Keratinocyte (primary cell): ENCODE data around the gene ACRBP. TPM values are rescaled to one million over a fixed set of nuclear protein-coding genes. Genes with fewer than 3 reads are reported as not detected.

Experiments
- DNase-seq: peaks from one replicate; pipeline ENCODE4 v3.0.0-alpha.2; 2011; ENCODE audit warnings: low read depth, missing footprints, low spot score
- FAIRE-seq: peaks from 2 replicates; lab custom pipeline; 2011; peaks lifted over from hg19 to GRCh38; lab: Jason Lieb, UNC
- H2AFZ ChIP-seq: 2 replicates; pipeline ENCODE4 v1.6.0; 2012; ENCODE audit warnings: low read length, control low read depth, inconsistent platforms; ENCODE audit not compliant: control insufficient read depth
- H3K27ac ChIP-seq: 2 replicates; pipeline ENCODE4 v1.5.1; 2011; ENCODE audit warnings: low read length; ENCODE audit not compliant: control insufficient read depth, insufficient read depth
- H3K27me3 ChIP-seq: 3 replicates; pipeline ENCODE4 v1.6.0; 2011; ENCODE audit warnings: low read length; ENCODE audit not compliant: control insufficient read depth, insufficient read depth; ENCODE audit errors: extremely low read depth
- H3K36me3 ChIP-seq, 2 experiments: 2 replicates in 1 of 2; 3 replicates in 1 of 2; pipeline ENCODE4 v1.5.1; 2011; ENCODE audit warnings: low read length in 2 of 2, mild to moderate bottlenecking in 1 of 2; ENCODE audit not compliant: control insufficient read depth in 2 of 2, insufficient read depth in 2 of 2; ENCODE audit errors: extremely low read depth in 1 of 2
- H3K4me1 ChIP-seq: 3 replicates; pipeline ENCODE4 v1.5.1; 2011; ENCODE audit warnings: low read length; ENCODE audit not compliant: control insufficient read depth, insufficient read depth; ENCODE audit errors: extremely low read depth
- H3K4me2 ChIP-seq: 3 replicates; pipeline ENCODE4 v1.6.0; 2011; ENCODE audit warnings: low read depth, low read length; ENCODE audit not compliant: control insufficient read depth, insufficient read depth; ENCODE audit errors: extremely low read depth
- H3K4me3 ChIP-seq, 3 experiments: fragments of 200-600 bp in 1 of 3; sonication (generic) in 1 of 3; 2 replicates in 2 of 3; 3 replicates in 1 of 3; pipeline ENCODE4 v1.5.1; 2011 to 2016; ENCODE audit warnings: low read length in 3 of 3, mild to moderate bottlenecking in 3 of 3, control low read depth in 2 of 3, inconsistent platforms in 1 of 3, low read depth in 1 of 3, mixed read lengths in 1 of 3, mixed run types in 1 of 3, moderate library complexity in 1 of 3; ENCODE audit not compliant: control insufficient read depth in 2 of 3, insufficient read depth in 2 of 3; ENCODE audit errors: extremely low read depth in 1 of 3
- H3K79me2 ChIP-seq: 2 replicates; pipeline ENCODE4 v1.6.0; 2012; ENCODE audit warnings: low read length; ENCODE audit not compliant: control insufficient read depth, insufficient read depth
- H3K9ac ChIP-seq: 3 replicates; pipeline ENCODE4 v1.6.0; 2011; ENCODE audit warnings: low read length; ENCODE audit not compliant: control insufficient read depth, insufficient read depth; ENCODE audit errors: extremely low read depth
- H3K9me1 ChIP-seq: 3 replicates; pipeline ENCODE4 v1.6.0; 2011; ENCODE audit warnings: low read length; ENCODE audit not compliant: control insufficient read depth, insufficient read depth; ENCODE audit errors: extremely low read depth
- H3K9me3 ChIP-seq: 2 replicates; pipeline ENCODE4 v1.5.1; 2012; ENCODE audit warnings: low read depth, low read length; ENCODE audit not compliant: control insufficient read depth
- H4K20me1 ChIP-seq: 3 replicates; pipeline ENCODE4 v1.6.0; 2011; ENCODE audit warnings: low read length; ENCODE audit not compliant: control insufficient read depth, insufficient read depth; ENCODE audit errors: extremely low read depth
- EZH2 ChIP-seq: IDR thresholded peaks from one replicate; pipeline ENCODE4 v1.6.1; 2012; ENCODE audit warnings: inconsistent platforms, mild to moderate bottlenecking, low read length, moderate library complexity
- dilution Hi-C: fragments of 300-500 bp; cut with MboI; formaldehyde crosslinking; loops from one replicate; pipeline ENCODE4 v1.7.0; 2020; ENCODE audit warnings: low sequenced_read_pairs; ENCODE audit not compliant: extremely low pct_ligation_motif_present
- polyA plus RNA-seq, 5 experiments: library from polyadenylated mRNA; depleted of rRNA in 3 of 5; stranded (reverse) in 3 of 5; stranded (forward) in 1 of 5; unstranded in 1 of 5; fragments of >200 nt; gene quantifications; 1 replicate in 1 of 5; 2 replicates in 3 of 5; 3 replicates in 1 of 5; pipeline versions ENCODE4 v1.2.1 to v1.2.3, GENCODE V29; 2011 to 2012; ENCODE audit warnings: missing spikeins in 2 of 5, low read depth in 1 of 5, low replicate concordance in 1 of 5
- TF ChIP-seq, protein P1 (sequence below), 3 experiments: IDR thresholded peaks in 1 of 3; conservative IDR thresholded peaks in 1 of 3; optimal IDR thresholded peaks in 1 of 3; 2 replicates in 2 of 3; 3 replicates in 1 of 3; pipeline versions ENCODE3 to v1.5.1; 2011; ENCODE audit warnings: low read length in 3 of 3, mild to moderate bottlenecking in 3 of 3, moderate library complexity in 2 of 3, control low read depth in 1 of 3, inconsistent platforms in 1 of 3; ENCODE audit not compliant: insufficient read depth in 2 of 3; ENCODE audit errors: extremely low read depth in 1 of 3

Gene ACRBP
- polyA plus RNA-seq, 1 donor (not counting 4 experiments of a cell fraction or from before 2014, with no cell fraction given): 0.09 TPM

DNA sequence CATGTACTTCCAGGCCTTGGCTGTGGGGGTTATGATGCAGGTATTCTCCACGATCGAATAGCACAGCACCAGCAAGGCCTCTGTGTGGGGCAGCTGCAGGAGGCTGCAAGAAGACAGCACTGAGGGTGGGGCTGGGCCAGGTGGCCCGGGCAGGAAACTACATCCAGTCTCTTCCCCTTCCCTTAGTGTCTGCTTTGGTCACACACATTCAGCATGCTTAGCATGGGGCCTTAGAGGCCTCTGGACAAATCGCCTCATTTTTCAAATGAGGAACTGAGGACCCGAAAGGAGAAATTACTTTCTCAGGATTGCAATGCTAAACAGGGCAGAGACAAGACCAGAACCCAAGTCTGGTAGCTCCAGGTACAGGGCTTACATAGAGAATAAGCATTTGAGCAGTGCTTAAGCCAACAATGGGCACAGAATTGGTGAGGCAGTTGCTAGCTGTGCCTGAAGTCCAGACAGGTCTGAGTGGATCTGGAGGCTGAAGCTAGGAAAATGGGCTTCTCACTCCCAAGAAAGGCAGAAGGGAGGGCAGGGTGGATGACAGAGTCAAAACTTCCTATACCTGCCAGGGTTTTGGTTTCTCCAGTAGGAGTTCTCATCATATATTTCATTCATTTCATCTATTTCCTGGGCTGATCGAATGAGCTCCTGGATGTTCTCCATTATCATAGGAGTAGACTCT, 3.5 kb downstream of the ACRBP start:
- dilution Hi-C loops: no loop called here
- TF ChIP-seq, protein P1, sequence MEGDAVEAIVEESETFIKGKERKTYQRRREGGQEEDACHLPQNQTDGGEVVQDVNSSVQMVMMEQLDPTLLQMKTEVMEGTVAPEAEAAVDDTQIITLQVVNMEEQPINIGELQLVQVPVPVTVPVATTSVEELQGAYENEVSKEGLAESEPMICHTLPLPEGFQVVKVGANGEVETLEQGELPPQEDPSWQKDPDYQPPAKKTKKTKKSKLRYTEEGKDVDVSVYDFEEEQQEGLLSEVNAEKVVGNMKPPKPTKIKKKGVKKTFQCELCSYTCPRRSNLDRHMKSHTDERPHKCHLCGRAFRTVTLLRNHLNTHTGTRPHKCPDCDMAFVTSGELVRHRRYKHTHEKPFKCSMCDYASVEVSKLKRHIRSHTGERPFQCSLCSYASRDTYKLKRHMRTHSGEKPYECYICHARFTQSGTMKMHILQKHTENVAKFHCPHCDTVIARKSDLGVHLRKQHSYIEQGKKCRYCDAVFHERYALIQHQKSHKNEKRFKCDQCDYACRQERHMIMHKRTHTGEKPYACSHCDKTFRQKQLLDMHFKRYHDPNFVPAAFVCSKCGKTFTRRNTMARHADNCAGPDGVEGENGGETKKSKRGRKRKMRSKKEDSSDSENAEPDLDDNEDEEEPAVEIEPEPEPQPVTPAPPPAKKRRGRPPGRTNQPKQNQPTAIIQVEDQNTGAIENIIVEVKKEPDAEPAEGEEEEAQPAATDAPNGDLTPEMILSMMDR (optimal IDR thresholded peaks at IDR 0.05 in 1 of 3, IDR thresholded peaks at IDR 0.05 in 1 of 3, conservative IDR thresholded peaks at IDR 0.05 in 1 of 3; ENCODE audit: extremely low read depth in 1 of 3, insufficient read depth in 2 of 3, low read length in 3 of 3): no peak
- TF ChIP-seq EZH2: no peak
- Histone ChIP-seq H3K9ac (no peak overlapping the region), H4K20me1 (no peaks in the 10 kb centered on the region), H3K4me3 (no peak overlapping the region), H2AFZ (no peak overlapping the region), H3K79me2 (no peaks in the 10 kb centered on the region), H3K27me3 (peaks cover 9% of the 10 kb centered on the region), H3K27ac (no peak overlapping the region), H3K4me2 (no peak overlapping the region), H3K9me3 (peaks cover 17% of the 10 kb centered on the region), H3K36me3 (no peaks in the 10 kb centered on the region), H3K9me1 (no peaks in the 10 kb centered on the region), H3K4me1 (no peaks in the 10 kb centered on the region)
- DNase-seq (no peak), FAIRE-seq (no peak)

DNA sequence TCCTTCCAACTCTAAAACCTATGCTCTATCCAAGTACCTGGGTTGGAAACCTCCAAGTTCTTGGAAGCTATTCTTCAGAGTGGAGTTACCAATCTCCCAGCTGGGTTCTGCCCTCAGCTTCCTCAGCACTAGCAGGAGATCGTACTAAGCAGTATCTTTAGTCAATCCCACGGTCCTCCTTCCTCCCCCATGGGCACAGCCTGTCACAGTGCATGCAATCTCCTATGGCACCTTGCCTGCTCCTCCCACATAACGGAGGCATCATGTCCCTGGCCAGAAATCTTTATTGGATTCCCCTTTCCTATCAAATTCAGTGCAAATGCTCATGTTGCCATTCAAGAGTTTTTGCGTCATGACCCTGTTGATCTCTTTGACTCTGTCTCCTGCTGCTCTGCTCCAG, 6.1 kb downstream of the ACRBP start:
- DNase-seq (no peak), FAIRE-seq (no peak)
- H3K9me3 ChIP-seq: peaks cover 15% of the 10 kb centered on the region
- no peak overlapping the region for H3K9ac ChIP-seq
- H3K4me2 ChIP-seq: no peak overlapping the region
- H3K4me3 ChIP-seq: no peak overlapping the region
- dilution Hi-C loops: no loop called here
- H3K9me1 ChIP-seq: no peaks in the 10 kb centered on the region
- no peaks in the 10 kb centered on the region for H3K36me3 ChIP-seq
- H2AFZ ChIP-seq: no peak overlapping the region
- no peaks in the 10 kb centered on the region for H4K20me1 ChIP-seq
- no peaks in the 10 kb centered on the region for H3K27me3 ChIP-seq
- no peak overlapping the region for H3K27ac ChIP-seq
- H3K4me1 ChIP-seq: peaks cover 6% of the 10 kb centered on the region
- H3K79me2 ChIP-seq: no peaks in the 10 kb centered on the region
- TF ChIP-seq EZH2: no peak
- TF ChIP-seq, protein P1 (optimal IDR thresholded peaks at IDR 0.05 in 1 of 3, IDR thresholded peaks at IDR 0.05 in 1 of 3, conservative IDR thresholded peaks at IDR 0.05 in 1 of 3; ENCODE audit: extremely low read depth in 1 of 3, insufficient read depth in 2 of 3, low read length in 3 of 3): no peak
